GM23338 (cell line): Measurements from ENCODE around the gene CACNA1C. TPM values are rescaled to one million over a fixed set of nuclear protein-coding genes. Genes with fewer than 3 reads are reported as not detected.
"Not testable (repeated sequence)": the region's sequence is repeated elsewhere in the genome, so short reads cannot be mapped to it uniquely, and the experiment has no call there.

Source experiments
- ATAC-seq: fragments of 200-7000 bp; cut with Tn5 transposase; 3 replicates; pipeline ENCODE4 v1.9.1; 2020
- DNase-seq: peaks from one replicate; pipeline ENCODE4 v3.0.0-alpha.2; 2015; ENCODE audit warnings: low spot score
- H2AFZ ChIP-seq: fragments of 200-600 bp; sonication (generic); 2 replicates; pipeline ENCODE4 v1.8.0; 2016; ENCODE audit warnings: antibody characterized with exemption, mild to moderate bottlenecking, moderate library complexity
- H3F3A ChIP-seq: fragments of 200-600 bp; sonication (generic); replicated peaks from 2 replicates; pipeline ENCODE4 v1.8.0; 2017; ENCODE audit warnings: antibody characterized with exemption, mixed run types, low read depth
- H3K27ac ChIP-seq: fragments of 200-600 bp; sonication (generic); 2 replicates; pipeline ENCODE4 v1.6.1; 2016; ENCODE audit warnings: low read depth
- H3K27me3 ChIP-seq: fragments of 200-600 bp; sonication (generic); 2 replicates; pipeline ENCODE4 v1.8.0; 2016; ENCODE audit warnings: mild to moderate bottlenecking, mixed run types, moderate library complexity; ENCODE audit not compliant: insufficient read depth
- H3K36me3 ChIP-seq: fragments of 200-600 bp; sonication (generic); 2 replicates; pipeline ENCODE4 v1.8.0; 2016; ENCODE audit warnings: mild to moderate bottlenecking; ENCODE audit not compliant: insufficient read depth
- H3K4me1 ChIP-seq: fragments of 200-600 bp; sonication (generic); 2 replicates; pipeline ENCODE4 v1.8.0; 2016; ENCODE audit warnings: mild to moderate bottlenecking, moderate library complexity; ENCODE audit not compliant: insufficient read depth
- H3K4me2 ChIP-seq: fragments of 200-600 bp; sonication (generic); 2 replicates; pipeline ENCODE4 v1.7.1; 2017; ENCODE audit warnings: mixed run types
- H3K4me3 ChIP-seq: fragments of 200-600 bp; sonication (generic); 2 replicates; pipeline ENCODE4 v1.6.1; 2016; ENCODE audit warnings: mixed run types
- H3K79me2 ChIP-seq: fragments of 200-600 bp; sonication (generic); replicated peaks from 2 replicates; pipeline ENCODE4 v1.8.0; 2017; ENCODE audit warnings: mild to moderate bottlenecking; ENCODE audit not compliant: insufficient read depth
- H3K9me2 ChIP-seq: fragments of 200-600 bp; sonication (generic); 2 replicates; pipeline ENCODE4 v1.8.0; 2017; ENCODE audit not compliant: insufficient read depth
- H4K20me1 ChIP-seq: fragments of 200-600 bp; sonication (generic); replicated peaks from 2 replicates; pipeline ENCODE4 v1.8.0; 2017; ENCODE audit warnings: mild to moderate bottlenecking; ENCODE audit not compliant: insufficient read depth
- H3K27ac Mint-ChIP-seq: 2 replicates; pipeline ENCODE4 v1.8.0; 2020; ENCODE audit warnings: inconsistent platforms, mild to moderate bottlenecking, moderate library complexity, mixed read lengths
- H3K27me3 Mint-ChIP-seq: 3 replicates; pipeline ENCODE4 v1.8.0; 2022; ENCODE audit warnings: low read depth, mild to moderate bottlenecking, moderate library complexity, mixed read lengths, inconsistent platforms; ENCODE audit not compliant: insufficient read depth, poor library complexity
- H3K36me3 Mint-ChIP-seq: 3 replicates; pipeline ENCODE4 v1.8.0; 2021; ENCODE audit warnings: low read depth, mild to moderate bottlenecking, inconsistent platforms, moderate library complexity, mixed read lengths
- H3K4me1 Mint-ChIP-seq: 3 replicates; pipeline ENCODE4 v1.8.0; 2020; ENCODE audit warnings: mild to moderate bottlenecking, inconsistent platforms, mixed read lengths
- H3K4me3 Mint-ChIP-seq: 3 replicates; pipeline ENCODE4 v1.8.0; 2021; ENCODE audit warnings: moderate library complexity, mild to moderate bottlenecking, inconsistent platforms, mixed read lengths
- H3K9me3 Mint-ChIP-seq: 3 replicates; pipeline ENCODE4 v1.8.0; 2020; ENCODE audit warnings: moderate library complexity, mild to moderate bottlenecking, inconsistent platforms, mixed read lengths
- CREB1 ChIP-seq: fragments of 250-450 bp; sonication (Bioruptor Pico); IDR thresholded peaks from 2 replicates; pipeline ENCODE4 v1.5.0; 2020; ENCODE audit warnings: low read depth, mild to moderate bottlenecking, moderate library complexity
- ETS1 ChIP-seq: IDR thresholded peaks from 2 replicates; pipeline ENCODE4 v1.6.1; 2016; ENCODE audit warnings: antibody characterized with exemption
- EZH2phosphoT487 ChIP-seq: fragments of 200-600 bp; sonication (generic); IDR thresholded peaks from one replicate; pipeline ENCODE4 v1.8.1; 2018; ENCODE audit warnings: antibody characterized with exemption; ENCODE audit not compliant: unreplicated experiment
- NANOG ChIP-seq: IDR thresholded peaks from 2 replicates; pipeline ENCODE4 v1.6.1; 2016; ENCODE audit warnings: antibody characterized with exemption, borderline replicate concordance
- POLR2AphosphoS5 ChIP-seq: IDR thresholded peaks from 2 replicates; pipeline ENCODE4 v1.6.1; 2016; ENCODE audit warnings: antibody characterized with exemption, low read depth
- polyA plus RNA-seq: library from polyadenylated mRNA; unstranded; fragments of >200 nt; fragmentation: Nextera tagmentation; extraction: Ambion mirVana; gene quantifications from 2 replicates; pipeline ENCODE4 v1.2.1, GENCODE V29; 2016
- total RNA-seq: library from RNA; depleted of rRNA; stranded (reverse); fragments of >200 nt; shearing (Covaris generic); gene quantifications from 2 replicates; pipeline ENCODE4 v1.2.3, GENCODE V29; 2014

Gene CACNA1C
- total and polyA plus RNA-seq, 2 experiments from 2014 or later: 0.78 to 2.1 TPM

DNA sequence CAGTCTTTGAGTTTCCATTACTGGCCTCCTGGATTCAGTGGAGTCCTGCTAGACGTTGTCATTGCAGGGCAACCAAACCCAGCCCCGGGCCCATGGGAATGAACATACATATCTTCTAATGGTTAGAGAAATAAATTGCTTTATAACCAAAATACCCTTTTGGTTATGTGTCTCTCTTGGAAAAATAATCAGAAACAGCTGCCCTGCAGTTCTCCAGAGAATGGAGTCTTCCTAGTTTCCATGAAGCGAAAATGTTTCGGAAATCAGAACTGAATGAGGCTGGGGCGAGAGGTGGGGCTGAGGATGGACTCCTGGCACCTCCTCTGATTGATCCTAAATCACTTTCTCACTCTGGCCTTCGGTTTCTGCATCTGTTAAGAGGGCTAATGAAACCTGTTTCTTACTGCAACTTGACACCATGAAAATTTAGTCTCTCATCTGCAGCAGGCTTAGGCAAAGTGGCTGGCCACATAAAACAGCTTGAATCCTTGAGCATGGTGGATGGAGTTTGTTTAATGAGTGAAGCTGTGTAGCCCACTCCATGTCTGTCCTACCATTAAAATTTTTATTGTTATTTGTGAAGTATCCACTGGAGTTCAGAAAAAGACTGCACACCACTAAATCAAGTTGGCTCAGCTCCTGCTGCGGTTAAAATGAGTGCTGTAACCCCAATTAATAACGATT, 198.9 kb downstream of the CACNA1C start:
- peak; percentile 44 for DNase-seq
- Histone ChIP-seq H4K20me1 (no peaks in the 10 kb centered on the region), H3F3A (peaks cover 3% of the 10 kb centered on the region), H3K4me3 (no peak overlapping the region), H3K4me2 (0 out of 2 replicates have a peak overlapping the region, but pooled peaks have one; percentile 38), H3K79me2 (no peaks in the 10 kb centered on the region), H2AFZ (no peak overlapping the region), H3K27ac (no peak overlapping the region), H3K4me1 (peaks cover 5% of the 10 kb centered on the region; the same call in 1 of the 2 replicates), H3K27me3 (no peaks in the 10 kb centered on the region), H3K9me2 (no peaks in the 10 kb centered on the region), H3K36me3 (no peaks in the 10 kb centered on the region)
- no peak overlapping the region for H3K27ac Mint-ChIP-seq
- H3K4me1 Mint-ChIP-seq: peaks cover 23% of the 10 kb centered on the region
- no peak overlapping the region for H3K4me3 Mint-ChIP-seq
- peaks cover 5% of the 10 kb centered on the region; the same call in 2 of the 3 replicates for H3K9me3 Mint-ChIP-seq
- peaks cover 3% of the 10 kb centered on the region for H3K27me3 Mint-ChIP-seq
- peak; percentile 73 for ATAC-seq
- peaks cover 3% of the 10 kb centered on the region; the same call in 1 of the 3 replicates for H3K36me3 Mint-ChIP-seq
- TF ChIP-seq NANOG: no peak
- no peak for TF ChIP-seq CREB1 (CRISPR knock-in tag)
- TF ChIP-seq POLR2AphosphoS5: no peak

GRCh38 chr12:2255311-2255710, 202.5 kb downstream of the CACNA1C start:
- Mint-ChIP-seq H3K27ac (no peak overlapping the region), H3K4me3 (no peak overlapping the region), H3K27me3 (no peaks in the 10 kb centered on the region), H3K36me3 (peaks cover 3% of the 10 kb centered on the region; the same call in 1 of the 3 replicates), H3K4me1 (peaks cover 20% of the 10 kb centered on the region), H3K9me3 (peaks cover 13% of the 10 kb centered on the region; the same call in 2 of the 3 replicates)
- Histone ChIP-seq H3K36me3 (no peaks in the 10 kb centered on the region), H3K79me2 (no peaks in the 10 kb centered on the region), H2AFZ (no peak overlapping the region), H3K27me3 (no peaks in the 10 kb centered on the region), H3F3A (peaks cover 3% of the 10 kb centered on the region), H3K4me2 (no peak overlapping the region), H3K4me3 (no peak overlapping the region), H4K20me1 (no peaks in the 10 kb centered on the region), H3K9me2 (no peaks in the 10 kb centered on the region), H3K27ac (no peak overlapping the region), H3K4me1 (peaks cover 5% of the 10 kb centered on the region; the same call in 1 of the 2 replicates)
- DNase-seq (no peak), ATAC-seq (no peak)
- no peak for TF ChIP-seq EZH2phosphoT487
- TF ChIP-seq ETS1: no peak

- H3K4me1 ChIP-seq, H3K27me3 ChIP-seq, H2AFZ ChIP-seq, H4K20me1 ChIP-seq, DNase-seq, H3K4me3 Mint-ChIP-seq, ATAC-seq, H3K4me3 ChIP-seq, H3K36me3 Mint-ChIP-seq, H3K4me2 ChIP-seq, H3K9me2 ChIP-seq, H3K79me2 ChIP-seq, H3K27ac Mint-ChIP-seq, H3K27me3 Mint-ChIP-seq, H3K36me3 ChIP-seq, H3F3A ChIP-seq, H3K27ac ChIP-seq: not testable (repeated sequence)
- peaks cover 13% of the 10 kb centered on the region; the same call in 2 of the 3 replicates for H3K9me3 Mint-ChIP-seq
- H3K4me1 Mint-ChIP-seq: peaks cover 20% of the 10 kb centered on the region
These were observed 202.9 kb downstream of the CACNA1C start for GRCh38 chr12:2255731-2256130.
